H1 (cell line): ENCODE results near the gene NECAP2. TPM values are rescaled to one million over a fixed set of nuclear protein-coding genes. Genes with fewer than 3 reads are reported as not detected.
"Not testable (repeated sequence)": the region's sequence is repeated elsewhere in the genome, so short reads cannot be mapped to it uniquely, and the experiment has no call there.

Source experiments
- CTCF ChIA-PET: fragments of 300-600 bp; sonication (Branson Sonifier 250); formaldehyde crosslinking; loops from one replicate; lab custom pipeline; 2021; ENCODE audit not compliant: partially characterized antibody; lab: Charles Lee
- POLR2A ChIA-PET: fragments of 300-600 bp; sonication (Branson Sonifier 250); formaldehyde crosslinking; loops from one replicate; lab custom pipeline; 2021; ENCODE audit warnings: inconsistent platforms; ENCODE audit not compliant: partially characterized antibody; lab: Charles Lee
- DNase-seq, 2 experiments: peaks; one replicate each; pipeline versions ENCODE4 v3.0.0 to v3.0.0-alpha.2; 2010 to 2022; ENCODE audit warnings: low spot score in 2 of 2, low read depth in 1 of 2, mixed read lengths in 1 of 2
- FAIRE-seq: peaks from 2 replicates; lab custom pipeline; 2011; peaks lifted over from hg19 to GRCh38; lab: Jason Lieb, UNC
- H2AFZ ChIP-seq: 2 replicates; pipeline ENCODE4 v1.8.1; 2012; ENCODE audit warnings: low read length, inconsistent platforms
- H2AK5ac ChIP-seq: 2 replicates; pipeline ENCODE4 v1.6.1; 2013; ENCODE audit warnings: low read depth, low read length
- H2BK120ac ChIP-seq: replicated peaks from 2 replicates; pipeline ENCODE3; 2013; ENCODE audit warnings: low read depth, low read length, inconsistent platforms
- H2BK12ac ChIP-seq: 2 replicates; pipeline ENCODE4 v1.6.1; 2013; ENCODE audit warnings: low read depth, low read length
- H2BK15ac ChIP-seq: 2 replicates; pipeline ENCODE4 v1.6.1; 2013; ENCODE audit warnings: low read length
- H2BK20ac ChIP-seq: 2 replicates; pipeline ENCODE4 v1.6.1; 2013; ENCODE audit warnings: low read length
- H2BK5ac ChIP-seq: 2 replicates; pipeline ENCODE4 v1.6.1; 2013; ENCODE audit warnings: low read depth, low read length
- H3K14ac ChIP-seq: 2 replicates; pipeline ENCODE4 v1.6.1; 2013; ENCODE audit warnings: inconsistent platforms; ENCODE audit not compliant: insufficient read length
- H3K18ac ChIP-seq: 2 replicates; pipeline ENCODE4 v1.6.1; 2013; ENCODE audit warnings: low read length; ENCODE audit errors: extremely low read depth
- H3K23ac ChIP-seq: 2 replicates; pipeline ENCODE4 v1.6.1; 2013; ENCODE audit warnings: inconsistent platforms; ENCODE audit not compliant: insufficient read length
- H3K23me2 ChIP-seq: 2 replicates; pipeline ENCODE4 v1.6.1; 2013; ENCODE audit warnings: low read depth, low read length
- H3K27ac ChIP-seq: 2 replicates; pipeline ENCODE4 v1.6.1; 2011; ENCODE audit warnings: low read depth, low read length, inconsistent platforms
- H3K27me3 ChIP-seq, 4 experiments: replicated peaks in 1 of 4; 1 replicate in 1 of 4; 2 replicates in 3 of 4; pipeline versions ENCODE4 v1.6.1 to v1.8.1; 2011 to 2013; ENCODE audit warnings: low read length in 3 of 4, mild to moderate bottlenecking in 3 of 4, inconsistent platforms in 2 of 4, mixed read lengths in 2 of 4, moderate library complexity in 1 of 4; ENCODE audit not compliant: control insufficient read depth in 3 of 4, insufficient read depth in 3 of 4; ENCODE audit errors: extremely low read depth in 1 of 4
- H3K36me3 ChIP-seq, 4 experiments: 2 replicates each; pipeline versions ENCODE4 v1.6.1 to v1.8.1; 2011 to 2013; ENCODE audit warnings: mild to moderate bottlenecking in 4 of 4, low read length in 3 of 4, moderate library complexity in 2 of 4, control low read depth in 1 of 4, inconsistent platforms in 1 of 4; ENCODE audit not compliant: insufficient read depth in 4 of 4, control insufficient read depth in 2 of 4
- H3K4ac ChIP-seq: replicated peaks from 2 replicates; pipeline ENCODE3; 2013; ENCODE audit warnings: low read length, low read depth, mixed read lengths, inconsistent platforms; ENCODE audit not compliant: insufficient read length
- H3K4me1 ChIP-seq, 4 experiments: replicated peaks in 1 of 4; 1 replicate in 1 of 4; 2 replicates in 3 of 4; pipeline versions ENCODE4 v1.6.1 to v1.8.1; 2011 to 2013; ENCODE audit warnings: low read length in 3 of 4, inconsistent platforms in 2 of 4, mixed read lengths in 1 of 4; ENCODE audit not compliant: insufficient read depth in 4 of 4, control insufficient read depth in 3 of 4
- H3K4me2 ChIP-seq, 2 experiments: 2 replicates each; pipeline versions ENCODE4 v1.6.1 to v1.8.1; 2011 to 2013; ENCODE audit warnings: low read depth in 2 of 2, low read length in 2 of 2, control low read depth in 1 of 2, inconsistent platforms in 1 of 2, mild to moderate bottlenecking in 1 of 2; ENCODE audit not compliant: insufficient read depth in 1 of 2
- H3K4me3 ChIP-seq, 4 experiments: fragments of 200-600, 300-600 bp in 1 of 4; sonication (generic), shearing (Covaris generic), sonication (Bioruptor Twin) in 1 of 4; 2 replicates each; pipeline versions ENCODE4 v1.5.1 to v1.8.1; 2011 to 2016; ENCODE audit warnings: low read length in 4 of 4, low read depth in 3 of 4, control low read depth in 2 of 4, inconsistent platforms in 2 of 4, mild to moderate bottlenecking in 2 of 4, mixed read lengths in 1 of 4, moderate library complexity in 1 of 4; ENCODE audit not compliant: insufficient read depth in 2 of 4; ENCODE audit errors: extremely low read depth in 1 of 4
- H3K56ac ChIP-seq: replicated peaks from 2 replicates; pipeline ENCODE3; 2013; ENCODE audit warnings: low read depth, mild to moderate bottlenecking, mixed read lengths, low read length, inconsistent platforms; ENCODE audit not compliant: insufficient read length
- H3K79me1 ChIP-seq: 2 replicates; pipeline ENCODE4 v1.6.1; 2013; ENCODE audit warnings: low read depth, low read length, control low read depth
- H3K79me2 ChIP-seq, 2 experiments: 2 replicates each; pipeline versions ENCODE4 v1.6.1 to v1.8.1; 2012 to 2013; ENCODE audit warnings: low read length in 2 of 2, mild to moderate bottlenecking in 2 of 2, inconsistent platforms in 1 of 2; ENCODE audit not compliant: insufficient read depth in 2 of 2, control insufficient read depth in 1 of 2
- H3K9ac ChIP-seq, 4 experiments: replicated peaks in 1 of 4; 1 replicate in 1 of 4; 2 replicates in 3 of 4; pipeline versions ENCODE4 v1.6.1 to v1.8.1; 2011 to 2013; ENCODE audit warnings: low read depth in 3 of 4, low read length in 3 of 4, control low read depth in 2 of 4, mild to moderate bottlenecking in 2 of 4, moderate library complexity in 2 of 4, inconsistent platforms in 1 of 4; ENCODE audit errors: extremely low read depth in 1 of 4
- H3K9me3 ChIP-seq, 2 experiments: 2 replicates each; pipeline versions ENCODE4 v1.6.1 to v1.8.1; 2012 to 2013; ENCODE audit warnings: mild to moderate bottlenecking in 2 of 2, moderate library complexity in 2 of 2, control low read depth in 1 of 2, inconsistent platforms in 1 of 2, low read depth in 1 of 2, low read length in 1 of 2, mixed read lengths in 1 of 2; ENCODE audit not compliant: insufficient read depth in 2 of 2
- H4K20me1 ChIP-seq, 2 experiments: replicated peaks in 1 of 2; 2 replicates each; pipeline versions ENCODE3 to v1.8.1; 2011 to 2013; ENCODE audit warnings: inconsistent platforms in 2 of 2, low read length in 2 of 2, mild to moderate bottlenecking in 1 of 2; ENCODE audit not compliant: insufficient read depth in 2 of 2, control insufficient read depth in 1 of 2
- H4K5ac ChIP-seq: 2 replicates; pipeline ENCODE4 v1.6.1; 2013; ENCODE audit warnings: low read length, low read depth, mixed read lengths, inconsistent platforms; ENCODE audit not compliant: insufficient read length
- H4K8ac ChIP-seq: 2 replicates; pipeline ENCODE4 v1.8.0; 2013; ENCODE audit warnings: mild to moderate bottlenecking, moderate library complexity, low read length, inconsistent platforms; ENCODE audit not compliant: insufficient read depth; ENCODE audit errors: extremely low read depth
- H4K91ac ChIP-seq: replicated peaks from 2 replicates; pipeline ENCODE3; 2013; ENCODE audit warnings: low read length, mixed read lengths, inconsistent platforms; ENCODE audit not compliant: insufficient read length
- WGBS, 2 experiments: shearing (Covaris generic) in 1 of 2; methylation state at CpG; one replicate each; pipeline versions ENCODE4 v1.1.6 to v1.1.7; 2013 to 2015; ENCODE audit warnings: low lambda C conversion rate in 2 of 2, mixed read lengths in 2 of 2, inconsistent platforms in 1 of 2, low coverage in 1 of 2, missing lambda C conversion rate in 1 of 2; ENCODE audit not compliant: insufficient replicate concordance in 2 of 2, insufficient coverage in 1 of 2, insufficient read length in 1 of 2; ENCODE audit errors: extremely low coverage in 1 of 2, missing lambda C conversion rate in 1 of 2; 5-methylcytosine and 5-hydroxymethylcytosine counted together
- polyA plus RNA-seq, 7 experiments: library from polyadenylated mRNA; depleted of rRNA in 3 of 7; stranded (reverse) in 5 of 7; unstranded in 2 of 7; fragments of >200 nt in 5 of 7; fragments of 200-250 nt in 2 of 7; gene quantifications; 1 replicate in 5 of 7; 2 replicates in 1 of 7; 4 replicates in 1 of 7; pipeline versions ENCODE4 v1.2.1 to v1.2.3, GENCODE V29; 2011 to 2013; ENCODE audit warnings: missing spikeins in 2 of 7, mixed read lengths in 2 of 7
- total RNA-seq: library from RNA; stranded (reverse); fragmentation: NEBNext Ultra II Directional; extraction: Animal tissue kit (Norgen Biotek cat#: 25700); gene quantifications from 2 replicates; pipeline ENCODE4 v1.2.1, GENCODE V29; 2021

The NECAP2 gene
- total and polyA plus RNA-seq, 2 of the 8 experiments (the other 6 are each of a cell fraction or from before 2014, with no cell fraction given), result 24.4 to 29.7 TPM

DNA sequence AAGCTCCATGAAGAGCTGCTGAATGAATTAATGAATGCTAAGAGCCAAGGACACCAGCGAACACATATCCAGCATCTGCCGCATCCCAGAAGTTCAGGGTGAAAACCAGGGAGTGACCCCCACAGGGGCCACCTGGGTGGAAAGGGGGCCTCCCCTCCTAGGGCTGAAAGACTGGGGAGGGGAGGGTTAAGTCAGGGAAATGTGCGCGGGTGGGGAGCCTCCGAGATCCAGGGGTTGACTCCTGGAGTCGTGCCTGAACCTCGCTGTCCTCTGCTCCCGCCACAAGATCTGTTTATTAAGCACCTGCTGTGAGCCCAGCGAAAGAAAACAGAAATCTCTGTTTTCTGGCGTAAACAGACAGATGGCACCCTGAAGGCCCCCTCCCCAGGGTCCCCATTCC is 57.5 kb downstream of the NECAP2 start:
- ChIA-PET CTCF (interaction anchor here (1.1 to 1.5 kb wide), 2 partner anchors 14 to 123 kb away, joined by 4 to 8 read pairs; no protein-coding TSS in a partner anchor), POLR2A (interaction anchor here (1.2 to 1.3 kb wide), 2 partner anchors 10 to 23 kb away, joined by 3 to 5 read pairs; no protein-coding TSS in a partner anchor)
- not testable (repeated sequence) for H2BK5ac ChIP-seq, H4K5ac ChIP-seq, H3K9ac ChIP-seq, H3K23ac ChIP-seq, H2AK5ac ChIP-seq, H3K79me2 ChIP-seq, H3K4ac ChIP-seq, H3K23me2 ChIP-seq, H2BK120ac ChIP-seq, H3K4me1 ChIP-seq, H2BK15ac ChIP-seq, DNase-seq, H3K56ac ChIP-seq, H3K27me3 ChIP-seq, FAIRE-seq, H4K8ac ChIP-seq, H3K18ac ChIP-seq, H4K91ac ChIP-seq, H3K36me3 ChIP-seq, H3K79me1 ChIP-seq, H3K9me3 ChIP-seq, H4K20me1 ChIP-seq, H3K27ac ChIP-seq, H2BK12ac ChIP-seq, H2BK20ac ChIP-seq, H3K14ac ChIP-seq, H2AFZ ChIP-seq
- 42% methylated on average over 10 of the region's 10 CpGs; no CpG with 5 or more reads in 1 of the 2 experiments for WGBS, 2 experiments
- peak overlapping the region; percentile 90 for H3K4me2 ChIP-seq
- peak overlapping the region; percentile 55 to 74 (median 67); a peak in 7 of 8 replicates for H3K4me3 ChIP-seq
